GM18519 (cell line): ENCODE data around the gene RAB3C.
"Not testable (repeated sequence)": the region's sequence is repeated elsewhere in the genome, so short reads cannot be mapped to it uniquely, and the experiment has no call there.

Experiments
- ATAC-seq: cut with Tn5 transposase; IDR thresholded peaks from one replicate; pipeline ENCODE4 v1.9.1; 2021; ENCODE audit warnings: mild to moderate bottlenecking, moderate library complexity; ENCODE audit not compliant: unreplicated experiment, low FRiP score

The RAB3C gene

GRCh38 chr5:58582803-58583491 lies at the start of gene RAB3C:
Gene RAB3C (plus strand): TSS chr5:58583075. CDS start chr5:58583209, 134 bp downstream.
- ATAC-seq = peak; percentile 100

GRCh38 chr5:58541935-58542334 lies 40.9 kb upstream of the RAB3C start:
- ATAC-seq = not testable (repeated sequence)

GRCh38 chr5:58542709-58543108 lies 40.2 kb upstream of the RAB3C start:
- no peak for ATAC-seq

- no peak for ATAC-seq
Observed at GRCh38 chr5:58543723-58544122, 39.2 kb upstream of the RAB3C start.

- ATAC-seq = no peak
Observed at GRCh38 chr5:58544195-58544594, 38.7 kb upstream of the RAB3C start.

- ATAC-seq = no peak
Observed at GRCh38 chr5:58544926-58545325, 37.9 kb upstream of the RAB3C start.

GRCh38 chr5:58545912-58546311 lies 37.0 kb upstream of the RAB3C start:
- peak; percentile 87 for ATAC-seq

GRCh38 chr5:58548068-58548467 lies 34.8 kb upstream of the RAB3C start:
- no peak for ATAC-seq

GRCh38 chr5:58551492-58551891 lies 31.4 kb upstream of the RAB3C start:
- no peak for ATAC-seq

- not testable (repeated sequence) for ATAC-seq
Observed at GRCh38 chr5:58557665-58558338, 25.1 kb upstream of the RAB3C start.

- ATAC-seq = not testable (repeated sequence)
Observed at GRCh38 chr5:58563016-58563700, 19.7 kb upstream of the RAB3C start.

- ATAC-seq = not testable (repeated sequence)
Observed at GRCh38 chr5:58564043-58564832, 18.6 kb upstream of the RAB3C start.

GRCh38 chr5:58565033-58565432 lies 17.8 kb upstream of the RAB3C start:
- no peak for ATAC-seq

- ATAC-seq = no peak
Observed at GRCh38 chr5:58571501-58571900, 11.4 kb upstream of the RAB3C start.

- not testable (repeated sequence) for ATAC-seq
Observed at GRCh38 chr5:58572973-58573372, 9.9 kb upstream of the RAB3C start.

GRCh38 chr5:58579781-58580180 lies 3.1 kb upstream of the RAB3C start:
- ATAC-seq = no peak

- ATAC-seq = peak; percentile 4
Observed at GRCh38 chr5:58582019-58582802, 664 bp upstream of the RAB3C start.

GRCh38 chr5:58595952-58596351 lies 13.1 kb downstream of the RAB3C start:
- no peak for ATAC-seq

GRCh38 chr5:58598440-58598839 lies 15.6 kb downstream of the RAB3C start:
- no peak for ATAC-seq

GRCh38 chr5:58599217-58599616 lies 16.3 kb downstream of the RAB3C start:
- no peak for ATAC-seq
